Natural killer cell (primary cell): ENCODE results near the gene GXYLT1. TPM values are rescaled to one million over a fixed set of nuclear protein-coding genes. Genes with fewer than 3 reads are reported as not detected.
A peak's percentile ranks its signal among the peaks of the same experiment; 100 is the strongest.

Experiments used
- ATAC-seq, 3 donors: fragments of 150-1000 bp in 2 of 3; fragments of 200-7000 bp in 1 of 3; cut with Tn5 transposase; 1 replicate in 1 of 3; 2 replicates in 2 of 3; pipeline ENCODE4 v1.10.0; 2021; ENCODE audit warnings: mild to moderate bottlenecking in 2 of 3, moderate library complexity in 2 of 3
- DNase-seq, 2 donors: peaks; one replicate each; pipeline versions ENCODE4 v3.0.0 to v3.0.0-alpha.2; 2013 to 2021; ENCODE audit warnings: mixed read lengths in 1 of 2
- H3K27ac ChIP-seq: one replicate; pipeline ENCODE4 v1.5.1; 2013; ENCODE audit warnings: mild to moderate bottlenecking, low read length
- H3K27me3 ChIP-seq: one replicate; pipeline ENCODE4 v1.6.1; 2013; ENCODE audit warnings: low read length; ENCODE audit not compliant: control insufficient read depth, insufficient read depth
- H3K36me3 ChIP-seq: one replicate; pipeline ENCODE4 v1.6.1; 2013; ENCODE audit warnings: low read length; ENCODE audit not compliant: control insufficient read depth, insufficient read depth
- H3K4me1 ChIP-seq: one replicate; pipeline ENCODE4 v1.6.1; 2013; ENCODE audit warnings: low read length; ENCODE audit not compliant: control insufficient read depth, insufficient read depth
- H3K4me3 ChIP-seq: one replicate; pipeline ENCODE4 v1.5.1; 2013; ENCODE audit warnings: low read length
- H3K9me3 ChIP-seq: one replicate; pipeline ENCODE4 v1.6.1; 2013; ENCODE audit warnings: low read length; ENCODE audit not compliant: control insufficient read depth, insufficient read depth
- H3K27ac Mint-ChIP-seq, 2 donors: one replicate each; pipeline ENCODE4 v1.8.0; 2022; ENCODE audit warnings: mild to moderate bottlenecking in 2 of 2, mixed read lengths in 2 of 2, moderate library complexity in 1 of 2
- H3K27me3 Mint-ChIP-seq, 2 donors: one replicate each; pipeline ENCODE4 v1.8.0; 2022; ENCODE audit warnings: low read depth in 2 of 2, mixed read lengths in 2 of 2
- H3K36me3 Mint-ChIP-seq: one replicate; pipeline ENCODE4 v1.8.0; 2022; ENCODE audit warnings: mixed read lengths
- H3K4me1 Mint-ChIP-seq, 2 donors: one replicate each; pipeline ENCODE4 v1.8.0; 2022; ENCODE audit warnings: mixed read lengths in 2 of 2
- H3K4me3 Mint-ChIP-seq: one replicate; pipeline ENCODE4 v1.8.0; 2022; ENCODE audit warnings: mild to moderate bottlenecking, moderate library complexity, mixed read lengths
- H3K9me3 Mint-ChIP-seq, 2 donors: one replicate each; pipeline ENCODE4 v1.8.0; 2022; ENCODE audit warnings: mixed read lengths in 2 of 2
- WGBS: methylation state at CpG from one replicate; pipeline ENCODE4 v1.1.7; 2013; ENCODE audit warnings: missing lambda C conversion rate; ENCODE audit not compliant: insufficient coverage; 5-methylcytosine and 5-hydroxymethylcytosine counted together
- intact Hi-C: fragments of 100-400 bp; cut with micrococcal nuclease; formaldehyde crosslinking; loops from one replicate; pipeline ENCODE4 v1.14.2; 2022
- total RNA-seq, 4 donors: library from RNA; stranded (reverse); fragments of 120-200 nt in 1 of 4; gene quantifications; one replicate each; pipeline versions ENCODE4 v1.2.3 to v1.2.4, GENCODE V29; 2013 to 2022
- TF ChIP-seq, protein P1 (sequence below): fragments of 200-600 bp; IDR thresholded peaks from one replicate; pipeline ENCODE4 v1.8.0; 2022; ENCODE audit warnings: antibody characterized with exemption

Gene GXYLT1
- total RNA-seq, 3 donors from 2014 or later (not counting 1 experiment from before 2014, with no cell fraction given): 12.3 to 13.0 (median 12.7) TPM

DNA sequence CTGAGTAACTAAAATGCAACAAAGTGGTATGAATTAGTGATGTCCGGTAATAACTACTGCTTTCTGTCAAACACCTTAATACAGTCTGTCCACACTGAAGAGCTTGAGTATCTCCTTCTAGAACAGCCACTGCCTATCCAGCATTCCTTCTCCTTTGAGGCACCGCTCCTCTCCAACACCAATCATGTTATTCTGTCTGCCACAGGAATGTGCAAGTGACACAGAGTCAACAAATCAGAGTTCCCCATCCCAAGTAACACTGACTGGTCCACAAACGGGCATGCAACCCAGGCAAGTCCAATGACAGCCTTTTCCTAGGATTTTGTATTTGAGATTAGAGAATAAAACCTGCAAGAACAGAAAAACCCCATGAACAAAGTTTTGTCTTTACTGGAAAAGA lies 3.8 kb downstream of the GXYLT1 start:
- peaks cover 12% of the 10 kb centered on the region for H3K4me1 ChIP-seq
- no peak overlapping the region for H3K4me3 ChIP-seq
- Mint-ChIP-seq H3K36me3 (no peaks in the 10 kb centered on the region), H3K4me3 (no peak overlapping the region), H3K4me1 (peaks cover 33 to 44% of the 10 kb centered on the region in 2 donors), H3K27me3 (no peaks in the 10 kb centered on the region), H3K27ac (peak overlapping the region; percentile 24 to 76), H3K9me3 (no peaks in the 10 kb centered on the region)
- H3K9me3 ChIP-seq: no peaks in the 10 kb centered on the region
- no peak overlapping the region for H3K27ac ChIP-seq
- H3K27me3 ChIP-seq: no peaks in the 10 kb centered on the region
- WGBS: 100% methylated on average over 2 of the region's 3 CpGs
- DNase-seq (no peak), ATAC-seq (no peak)
- TF ChIP-seq, protein P1, sequence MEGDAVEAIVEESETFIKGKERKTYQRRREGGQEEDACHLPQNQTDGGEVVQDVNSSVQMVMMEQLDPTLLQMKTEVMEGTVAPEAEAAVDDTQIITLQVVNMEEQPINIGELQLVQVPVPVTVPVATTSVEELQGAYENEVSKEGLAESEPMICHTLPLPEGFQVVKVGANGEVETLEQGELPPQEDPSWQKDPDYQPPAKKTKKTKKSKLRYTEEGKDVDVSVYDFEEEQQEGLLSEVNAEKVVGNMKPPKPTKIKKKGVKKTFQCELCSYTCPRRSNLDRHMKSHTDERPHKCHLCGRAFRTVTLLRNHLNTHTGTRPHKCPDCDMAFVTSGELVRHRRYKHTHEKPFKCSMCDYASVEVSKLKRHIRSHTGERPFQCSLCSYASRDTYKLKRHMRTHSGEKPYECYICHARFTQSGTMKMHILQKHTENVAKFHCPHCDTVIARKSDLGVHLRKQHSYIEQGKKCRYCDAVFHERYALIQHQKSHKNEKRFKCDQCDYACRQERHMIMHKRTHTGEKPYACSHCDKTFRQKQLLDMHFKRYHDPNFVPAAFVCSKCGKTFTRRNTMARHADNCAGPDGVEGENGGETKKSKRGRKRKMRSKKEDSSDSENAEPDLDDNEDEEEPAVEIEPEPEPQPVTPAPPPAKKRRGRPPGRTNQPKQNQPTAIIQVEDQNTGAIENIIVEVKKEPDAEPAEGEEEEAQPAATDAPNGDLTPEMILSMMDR: no peak
- no peaks in the 10 kb centered on the region for H3K36me3 ChIP-seq
- intact Hi-C loops: loop anchor here (5.0 kb wide), 1 partner anchor 186 kb away; the partner anchor contains the start of genes PPHLN1 and ZCRB1

DNA sequence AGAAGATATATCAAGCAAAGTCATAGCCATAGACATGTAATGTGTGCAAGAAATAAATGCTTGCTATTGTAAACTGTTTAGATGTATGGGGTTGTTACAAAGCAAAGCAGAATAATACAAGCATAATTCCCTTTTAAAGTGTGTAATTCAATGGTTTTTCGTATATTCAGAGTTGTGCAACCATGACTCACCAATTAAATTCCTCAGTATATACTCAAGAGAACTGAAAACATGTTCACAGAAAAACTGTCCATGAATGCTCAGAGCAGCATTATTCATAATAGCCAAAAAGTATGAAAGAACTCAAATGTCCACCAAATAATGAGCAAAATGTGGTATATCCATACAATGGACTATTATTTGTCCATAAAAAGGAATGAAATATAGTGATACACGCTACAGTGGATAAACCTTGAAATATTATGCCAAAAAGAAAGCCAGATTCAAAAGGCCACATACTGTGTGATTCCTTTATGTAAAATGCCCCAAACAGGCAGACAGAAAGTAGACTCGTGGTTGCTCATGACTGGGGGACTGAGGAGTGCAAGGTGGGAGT lies 9.3 kb downstream of the GXYLT1 start:
- Histone ChIP-seq H3K27ac (no peak overlapping the region), H3K27me3 (no peaks in the 10 kb centered on the region), H3K9me3 (no peaks in the 10 kb centered on the region), H3K4me1 (no peaks in the 10 kb centered on the region), H3K36me3 (no peaks in the 10 kb centered on the region), H3K4me3 (no peak overlapping the region)
- intact Hi-C loops: no loop called here
- H3K27ac Mint-ChIP-seq: no peak overlapping the region
- H3K4me3 Mint-ChIP-seq: no peak overlapping the region
- ATAC-seq (no peak), DNase-seq (no peak)
- H3K27me3 Mint-ChIP-seq: no peaks in the 10 kb centered on the region
- H3K9me3 Mint-ChIP-seq: no peaks in the 10 kb centered on the region
- H3K36me3 Mint-ChIP-seq: no peaks in the 10 kb centered on the region
- H3K4me1 Mint-ChIP-seq: peaks cover 40 to 50% of the 10 kb centered on the region in 2 donors
- TF ChIP-seq, protein P1: no peak
- 87% methylated on average over 3 of the region's 3 CpGs for WGBS

DNA sequence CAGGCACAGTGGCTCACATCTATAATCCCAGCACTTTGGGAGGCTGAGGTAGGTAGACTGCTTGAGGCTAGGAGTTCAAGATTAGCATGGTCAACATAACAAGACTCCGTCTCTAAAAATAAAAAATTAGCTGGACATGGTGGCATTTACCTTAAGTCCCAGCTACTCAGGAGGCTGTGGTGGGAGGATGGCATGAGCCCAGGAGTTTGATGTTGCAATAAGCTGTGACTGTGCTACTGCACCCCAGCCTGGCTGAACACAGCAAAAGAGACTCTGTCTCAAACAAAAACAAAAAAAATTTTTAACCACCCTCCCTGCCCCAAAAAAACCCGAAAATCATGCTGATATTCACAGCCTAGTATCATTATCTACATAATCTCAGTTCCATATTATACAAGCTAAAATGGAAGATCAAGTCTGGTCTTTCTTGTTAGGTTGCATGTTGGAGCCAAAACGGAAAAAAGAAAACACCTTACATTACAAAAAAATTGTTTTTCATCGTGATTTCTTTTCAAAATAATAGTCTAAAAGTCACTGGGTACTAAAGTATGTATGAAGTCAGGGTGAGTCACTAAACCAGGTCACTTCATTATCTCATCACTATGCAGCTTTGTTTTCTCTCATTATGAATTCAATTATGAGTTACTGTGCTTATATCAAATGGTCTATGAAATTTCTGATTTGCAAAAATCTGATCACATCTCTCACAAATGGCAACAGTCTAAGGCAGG lies 13.8 kb downstream of the GXYLT1 start:
- H3K36me3 ChIP-seq: no peaks in the 10 kb centered on the region
- TF ChIP-seq, protein P1: no peak
- no peak overlapping the region for H3K4me3 Mint-ChIP-seq
- H3K4me1 Mint-ChIP-seq: peaks cover 40 to 52% of the 10 kb centered on the region in 2 donors
- H3K27me3 ChIP-seq: no peaks in the 10 kb centered on the region
- H3K4me1 ChIP-seq: no peaks in the 10 kb centered on the region
- intact Hi-C loops: no loop called here
- 97% methylated on average over 2 of the region's 4 CpGs for WGBS
- DNase-seq: no peak
- ATAC-seq: no peak
- H3K4me3 ChIP-seq: no peak overlapping the region
- no peaks in the 10 kb centered on the region for H3K36me3 Mint-ChIP-seq
- peak overlapping the region in 1 of 2 donors; percentile 23 for H3K27ac Mint-ChIP-seq
- no peaks in the 10 kb centered on the region for H3K9me3 ChIP-seq
- no peaks in the 10 kb centered on the region for H3K27me3 Mint-ChIP-seq
- H3K27ac ChIP-seq: no peak overlapping the region
- no peaks in the 10 kb centered on the region for H3K9me3 Mint-ChIP-seq
